ENCODE measurements around the gene MEG3. TPM values are rescaled to one million over a fixed set of nuclear protein-coding genes. Genes with fewer than 3 reads are reported as not detected.

Gene MEG3
- total RNA-seq, 2 donors from 2014 or later, result 5.3 to 15.3 TPM

DNA sequence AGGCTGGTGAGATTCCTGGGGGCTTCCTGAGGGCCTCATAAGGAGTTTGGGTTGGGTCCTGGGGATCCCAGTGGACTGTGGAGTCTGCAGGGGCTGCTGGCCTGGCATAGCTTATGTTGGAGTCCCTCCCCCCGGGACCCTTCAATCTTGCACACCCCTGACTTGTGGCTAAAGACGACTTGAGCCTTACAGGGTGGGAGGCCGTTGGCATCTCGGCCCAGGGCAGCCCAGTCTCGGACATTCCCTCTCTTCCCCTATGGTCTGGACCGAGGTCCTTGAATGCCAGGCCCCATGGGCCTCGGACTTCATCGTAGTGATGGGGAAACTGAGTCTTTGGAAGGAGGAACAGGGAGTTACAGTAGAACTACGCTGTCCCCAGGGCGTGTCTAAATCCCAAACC lies 65.1 kb downstream of the MEG3 start:
- DNase-seq, result no peak
- Histone ChIP-seq H3K4me3 (ENCODE audit: low read length) (no peak overlapping the region), H3K27me3 (ENCODE audit: control insufficient read depth, insufficient read depth, low read length, poor library complexity, severe bottlenecking) (no peaks in the 10 kb centered on the region), H3K4me1 (ENCODE audit: control insufficient read depth, insufficient read depth, low read length) (peaks cover 4% of the 10 kb centered on the region), H3K36me3 (ENCODE audit: control insufficient read depth, insufficient read depth, low read length) (no peaks in the 10 kb centered on the region), H3K9me3 (ENCODE audit: control insufficient read depth, low read length) (no peaks in the 10 kb centered on the region), H3K27ac (ENCODE audit: low read depth, low read length) (no peak overlapping the region), H3K9ac (ENCODE audit: extremely low read depth, low read length, poor library complexity, severe bottlenecking) (no peak overlapping the region)
- peaks cover 17% of the 10 kb centered on the region for H3K4me1 Mint-ChIP-seq
- no peaks in the 10 kb centered on the region for H3K36me3 Mint-ChIP-seq (ENCODE audit: low read depth)
- no peaks in the 10 kb centered on the region for H3K9me3 Mint-ChIP-seq
- H3K4me3 Mint-ChIP-seq, result no peak overlapping the region
- H3K27me3 Mint-ChIP-seq (ENCODE audit: insufficient read depth), result peaks cover 2% of the 10 kb centered on the region
- no peak overlapping the region for H3K27ac Mint-ChIP-seq
- TF ChIP-seq, protein P1, sequence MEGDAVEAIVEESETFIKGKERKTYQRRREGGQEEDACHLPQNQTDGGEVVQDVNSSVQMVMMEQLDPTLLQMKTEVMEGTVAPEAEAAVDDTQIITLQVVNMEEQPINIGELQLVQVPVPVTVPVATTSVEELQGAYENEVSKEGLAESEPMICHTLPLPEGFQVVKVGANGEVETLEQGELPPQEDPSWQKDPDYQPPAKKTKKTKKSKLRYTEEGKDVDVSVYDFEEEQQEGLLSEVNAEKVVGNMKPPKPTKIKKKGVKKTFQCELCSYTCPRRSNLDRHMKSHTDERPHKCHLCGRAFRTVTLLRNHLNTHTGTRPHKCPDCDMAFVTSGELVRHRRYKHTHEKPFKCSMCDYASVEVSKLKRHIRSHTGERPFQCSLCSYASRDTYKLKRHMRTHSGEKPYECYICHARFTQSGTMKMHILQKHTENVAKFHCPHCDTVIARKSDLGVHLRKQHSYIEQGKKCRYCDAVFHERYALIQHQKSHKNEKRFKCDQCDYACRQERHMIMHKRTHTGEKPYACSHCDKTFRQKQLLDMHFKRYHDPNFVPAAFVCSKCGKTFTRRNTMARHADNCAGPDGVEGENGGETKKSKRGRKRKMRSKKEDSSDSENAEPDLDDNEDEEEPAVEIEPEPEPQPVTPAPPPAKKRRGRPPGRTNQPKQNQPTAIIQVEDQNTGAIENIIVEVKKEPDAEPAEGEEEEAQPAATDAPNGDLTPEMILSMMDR (conservative IDR thresholded peaks at IDR 0.05), result no peak
- WGBS, 2 experiments (ENCODE audit: insufficient coverage in 1 of 2, insufficient read length in 1 of 2), result 96 to 100% methylated on average over 4 to 10 of the region's 10 CpGs

DNA sequence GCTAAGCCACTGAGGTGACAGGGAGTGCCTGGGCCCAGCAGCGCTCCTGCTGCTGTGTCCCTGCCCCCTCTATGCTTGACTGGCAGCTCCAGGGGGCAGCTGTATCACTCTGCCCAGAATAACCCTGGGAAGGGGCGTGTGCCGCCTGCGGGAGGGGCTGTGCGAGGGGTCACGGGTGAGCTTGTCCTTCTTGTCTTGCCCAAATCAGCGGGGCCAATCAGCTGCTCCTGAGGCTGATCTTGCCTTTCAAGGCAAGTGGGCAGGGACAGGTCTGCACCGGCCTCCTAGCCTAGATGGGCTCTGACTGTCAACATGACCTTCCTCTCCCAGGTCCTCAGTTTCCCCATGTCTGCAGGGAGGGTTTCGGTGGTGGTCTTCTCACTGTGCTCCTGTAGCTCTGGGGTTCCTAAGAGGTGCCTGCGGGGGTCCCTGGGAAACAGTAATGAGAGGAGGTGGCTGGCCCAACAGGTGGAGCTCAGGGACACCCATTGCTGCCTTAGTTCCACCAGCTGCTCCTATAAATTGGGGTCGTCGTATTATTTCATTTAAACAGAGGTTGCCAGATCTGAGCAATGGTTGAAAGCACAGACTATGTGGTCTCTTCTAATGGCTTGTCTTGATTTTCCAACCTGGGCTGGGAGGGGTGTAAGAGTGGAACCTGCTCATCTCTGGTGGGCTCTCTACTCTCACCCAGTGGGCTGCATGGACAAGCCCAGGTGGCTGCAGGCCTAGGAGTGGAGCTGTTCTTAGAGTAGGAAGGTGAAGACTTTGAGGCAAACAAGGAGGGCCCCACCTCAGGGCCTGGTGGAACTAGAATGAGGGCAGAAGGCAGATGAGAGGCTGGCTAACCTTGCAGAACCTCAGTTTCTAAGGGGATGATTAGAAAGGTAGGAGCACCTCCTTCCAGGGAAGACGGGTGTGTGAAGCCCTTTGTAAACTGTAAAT lies 65.9 kb downstream of the MEG3 start:
- H3K4me1 ChIP-seq (ENCODE audit: control insufficient read depth, insufficient read depth, low read length), result peaks cover 4% of the 10 kb centered on the region
- Mint-ChIP-seq H3K27ac (no peak overlapping the region), H3K4me1 (peaks cover 13% of the 10 kb centered on the region), H3K36me3 (ENCODE audit: low read depth) (no peaks in the 10 kb centered on the region), H3K4me3 (no peak overlapping the region), H3K27me3 (ENCODE audit: insufficient read depth) (peaks cover 2% of the 10 kb centered on the region), H3K9me3 (no peaks in the 10 kb centered on the region)
- TF ChIP-seq, protein P1 (conservative IDR thresholded peaks at IDR 0.05), result no peak
- no peaks in the 10 kb centered on the region for H3K27me3 ChIP-seq (ENCODE audit: control insufficient read depth, insufficient read depth, low read length, poor library complexity, severe bottlenecking)
- no peak overlapping the region for H3K4me3 ChIP-seq (ENCODE audit: low read length)
- no peaks in the 10 kb centered on the region for H3K36me3 ChIP-seq (ENCODE audit: control insufficient read depth, insufficient read depth, low read length)
- WGBS, 2 experiments (ENCODE audit: insufficient coverage in 1 of 2, insufficient read length in 1 of 2), result 93 to 95% methylated on average over 7 to 13 of the region's 13 CpGs
- H3K9me3 ChIP-seq (ENCODE audit: control insufficient read depth, low read length), result no peaks in the 10 kb centered on the region
- no peak overlapping the region for H3K27ac ChIP-seq (ENCODE audit: low read depth, low read length)
- DNase-seq, result no peak
- H3K9ac ChIP-seq (ENCODE audit: extremely low read depth, low read length, poor library complexity, severe bottlenecking), result no peak overlapping the region

DNA sequence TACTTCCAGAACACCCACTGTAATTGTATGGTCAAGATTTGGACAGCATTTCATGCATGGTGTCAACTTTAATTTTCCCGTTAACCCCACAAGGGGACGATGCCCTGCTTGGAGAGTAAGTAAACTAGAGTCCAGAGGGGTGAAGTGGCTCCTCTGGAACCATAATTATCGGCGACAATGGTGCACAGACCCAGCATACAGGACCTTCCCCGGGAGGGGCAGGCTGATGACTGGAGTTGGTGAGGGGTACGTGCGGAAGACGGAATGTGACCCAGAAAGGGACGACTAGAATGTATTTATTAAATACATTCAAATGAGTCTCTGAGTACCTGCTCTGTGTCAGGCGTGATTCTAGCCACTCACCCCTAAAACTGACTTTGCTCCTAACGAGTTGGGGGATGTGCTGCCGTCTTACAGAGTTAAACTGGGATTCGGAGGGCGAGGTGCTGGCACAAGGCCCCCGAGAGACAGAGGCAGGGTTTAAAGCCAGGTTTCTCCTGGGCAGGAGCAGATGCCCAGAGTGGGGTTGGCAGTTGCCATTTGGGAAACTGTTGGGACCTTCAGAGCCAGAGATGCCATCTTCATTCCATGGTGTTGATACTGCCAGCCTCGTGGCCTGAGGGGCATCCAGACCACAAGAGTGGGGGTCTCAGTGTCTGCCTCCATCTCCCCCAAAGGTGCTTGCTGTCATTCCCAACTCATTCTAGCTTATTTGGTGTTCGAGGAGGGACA lies 66.7 kb downstream of the MEG3 start:
- Mint-ChIP-seq H3K36me3 (ENCODE audit: low read depth) (no peaks in the 10 kb centered on the region), H3K4me3 (no peak overlapping the region), H3K9me3 (no peaks in the 10 kb centered on the region), H3K27ac (no peak overlapping the region), H3K27me3 (ENCODE audit: insufficient read depth) (peaks cover 2% of the 10 kb centered on the region), H3K4me1 (peaks cover 13% of the 10 kb centered on the region)
- DNase-seq, result no peak
- Histone ChIP-seq H3K4me3 (ENCODE audit: low read length) (no peak overlapping the region), H3K9ac (ENCODE audit: extremely low read depth, low read length, poor library complexity, severe bottlenecking) (no peak overlapping the region), H3K4me1 (ENCODE audit: control insufficient read depth, insufficient read depth, low read length) (peaks cover 4% of the 10 kb centered on the region), H3K9me3 (ENCODE audit: control insufficient read depth, low read length) (no peaks in the 10 kb centered on the region), H3K27me3 (ENCODE audit: control insufficient read depth, insufficient read depth, low read length, poor library complexity, severe bottlenecking) (no peaks in the 10 kb centered on the region), H3K36me3 (ENCODE audit: control insufficient read depth, insufficient read depth, low read length) (no peaks in the 10 kb centered on the region), H3K27ac (ENCODE audit: low read depth, low read length) (no peak overlapping the region)
- TF ChIP-seq, protein P1 (conservative IDR thresholded peaks at IDR 0.05), result no peak
- 91 to 93% methylated on average over 10 to 17 of the region's 17 CpGs for WGBS, 2 experiments (ENCODE audit: insufficient coverage in 1 of 2, insufficient read length in 1 of 2)
